Thoracic aorta (tissue), 2 donors: ENCODE measurements around the gene RHOF. TPM values are rescaled to one million over a fixed set of nuclear protein-coding genes. Genes with fewer than 3 reads are reported as not detected.
"Not testable (repeated sequence)": the region's sequence is repeated elsewhere in the genome, so short reads cannot be mapped to it uniquely, and the experiment has no call there.

Source experiments
- ATAC-seq: fragments of 150-250 bp; one replicate; pipeline ENCODE4 v1.8.0; 2017; ENCODE audit warnings: low read depth; ENCODE audit not compliant: insufficient number of reproducible peaks, low FRiP score
- DNase-seq: peaks from one replicate; pipeline ENCODE4 v3.0.0-alpha.2; 2020; ENCODE audit warnings: low spot score
- H3K27ac ChIP-seq, 2 donors: fragments of 200-600 bp; sonication (generic); 1 replicate in 1 of 2; 2 replicates in 1 of 2; pipeline ENCODE4 v1.5.1; 2016; ENCODE audit warnings: mild to moderate bottlenecking in 2 of 2, moderate library complexity in 2 of 2
- H3K27me3 ChIP-seq: fragments of 200-600 bp; sonication (generic); replicated peaks from 2 replicates; pipeline ENCODE4 v1.6.0; 2016; ENCODE audit warnings: mild to moderate bottlenecking; ENCODE audit not compliant: insufficient read depth
- H3K36me3 ChIP-seq: fragments of 200-600 bp; sonication (generic); one replicate; pipeline ENCODE4 v1.5.1; 2016
- H3K4me1 ChIP-seq, 2 donors: fragments of 200-600 bp; sonication (generic); 1 replicate in 1 of 2; 2 replicates in 1 of 2; pipeline versions ENCODE4 v1.5.1 to v1.6.0; 2016; ENCODE audit warnings: low read depth in 2 of 2, mild to moderate bottlenecking in 1 of 2; ENCODE audit not compliant: control insufficient read depth in 1 of 2
- H3K4me3 ChIP-seq: fragments of 200-600 bp; sonication (generic); 2 replicates; pipeline ENCODE4 v1.5.1; 2016; ENCODE audit warnings: mild to moderate bottlenecking
- H3K9me3 ChIP-seq: fragments of 200-600 bp; sonication (generic); 2 replicates; pipeline ENCODE4 v1.5.1; 2016
- total RNA-seq, 2 donors: library from RNA; depleted of rRNA; stranded (reverse); fragments of >200 nt; gene quantifications; one replicate each; pipeline versions ENCODE4 v1.1.0 to v1.2.3, GENCODE V29; 2016
- TF ChIP-seq, protein P1 (sequence below): fragments of 200-600 bp; sonication (generic); IDR thresholded peaks from one replicate; pipeline ENCODE4 v1.5.1; 2019; ENCODE audit warnings: antibody characterized with exemption

RHOF gene
- total RNA-seq, 2 donors from 2014 or later, result 12.0 to 30.2 TPM

DNA sequence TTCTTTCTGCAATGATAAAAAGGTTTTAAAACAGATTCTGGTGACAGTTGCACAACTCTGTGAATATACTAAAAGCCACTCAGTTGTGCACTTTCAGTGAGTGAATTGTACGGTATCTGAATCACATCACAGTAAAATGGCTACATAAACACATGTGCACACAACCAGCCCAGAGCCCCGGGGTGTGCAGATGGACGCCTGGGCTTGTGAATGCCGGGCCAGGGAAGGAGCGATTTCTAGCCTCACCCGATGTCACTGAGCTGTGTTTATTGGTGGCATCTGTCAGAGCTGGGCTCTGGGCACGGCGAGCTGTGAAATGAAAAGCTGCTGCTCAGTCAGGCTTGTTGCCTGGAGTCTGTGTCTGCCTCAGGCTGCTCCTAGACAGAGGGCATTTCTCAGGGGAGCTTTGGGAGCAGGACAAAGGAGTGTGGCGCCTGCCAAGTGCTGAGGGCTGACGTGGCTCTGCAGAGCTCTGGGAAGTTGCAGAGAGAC is 25.9 kb downstream of the RHOF start:
- ATAC-seq, result peak; percentile 57
- Histone ChIP-seq H3K9me3 (no peaks in the 10 kb centered on the region), H3K36me3 (no peaks in the 10 kb centered on the region), H3K27me3 (no peaks in the 10 kb centered on the region), H3K4me3 (no peak overlapping the region), H3K4me1 (peaks cover 11 to 31% of the 10 kb centered on the region in 2 donors), H3K27ac (peak overlapping the region; percentile 4 to 9)
- TF ChIP-seq, protein P1, sequence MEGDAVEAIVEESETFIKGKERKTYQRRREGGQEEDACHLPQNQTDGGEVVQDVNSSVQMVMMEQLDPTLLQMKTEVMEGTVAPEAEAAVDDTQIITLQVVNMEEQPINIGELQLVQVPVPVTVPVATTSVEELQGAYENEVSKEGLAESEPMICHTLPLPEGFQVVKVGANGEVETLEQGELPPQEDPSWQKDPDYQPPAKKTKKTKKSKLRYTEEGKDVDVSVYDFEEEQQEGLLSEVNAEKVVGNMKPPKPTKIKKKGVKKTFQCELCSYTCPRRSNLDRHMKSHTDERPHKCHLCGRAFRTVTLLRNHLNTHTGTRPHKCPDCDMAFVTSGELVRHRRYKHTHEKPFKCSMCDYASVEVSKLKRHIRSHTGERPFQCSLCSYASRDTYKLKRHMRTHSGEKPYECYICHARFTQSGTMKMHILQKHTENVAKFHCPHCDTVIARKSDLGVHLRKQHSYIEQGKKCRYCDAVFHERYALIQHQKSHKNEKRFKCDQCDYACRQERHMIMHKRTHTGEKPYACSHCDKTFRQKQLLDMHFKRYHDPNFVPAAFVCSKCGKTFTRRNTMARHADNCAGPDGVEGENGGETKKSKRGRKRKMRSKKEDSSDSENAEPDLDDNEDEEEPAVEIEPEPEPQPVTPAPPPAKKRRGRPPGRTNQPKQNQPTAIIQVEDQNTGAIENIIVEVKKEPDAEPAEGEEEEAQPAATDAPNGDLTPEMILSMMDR, result no peak
- DNase-seq, result no peak

DNA sequence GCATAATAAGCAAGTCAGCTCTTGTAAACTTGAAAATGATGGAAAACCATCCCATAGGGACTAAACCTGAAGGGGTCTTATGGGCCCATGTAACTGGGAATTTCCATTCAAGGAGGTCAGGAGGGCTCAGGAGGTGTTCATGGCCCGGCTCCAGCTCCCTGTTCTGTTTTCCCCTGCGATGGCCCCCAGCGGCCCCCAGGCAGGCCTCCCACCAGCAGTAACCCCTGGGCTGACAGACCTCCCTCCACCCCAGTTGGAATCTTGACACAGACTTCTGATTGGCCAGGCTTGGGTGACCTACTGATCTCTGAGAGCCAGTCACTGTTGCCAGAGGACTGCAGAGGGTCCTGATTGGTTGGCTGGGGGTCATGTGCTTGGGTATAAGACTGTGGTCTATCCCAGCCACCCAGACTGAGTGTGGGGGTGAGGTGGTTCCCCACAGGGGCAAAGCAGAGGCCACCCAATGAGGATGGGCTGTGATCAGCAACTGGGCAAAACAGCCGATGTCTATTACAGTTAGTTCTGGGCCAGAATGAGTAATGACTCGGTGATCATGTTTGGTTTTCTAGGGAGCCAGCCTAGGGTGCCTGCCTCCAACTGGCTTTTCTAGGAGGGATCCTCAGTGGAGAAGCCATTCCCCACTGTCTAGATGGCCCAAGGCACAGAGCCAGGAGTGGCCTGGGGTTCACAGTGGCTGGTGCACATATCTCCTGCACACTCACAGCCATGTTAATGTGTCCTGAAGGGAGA is 27.0 kb downstream of the RHOF start:
- TF ChIP-seq, protein P1, result no peak
- ATAC-seq, result no peak
- Histone ChIP-seq H3K4me1 (peaks cover 11 to 42% of the 10 kb centered on the region in 2 donors), H3K4me3 (no peak overlapping the region), H3K36me3 (no peaks in the 10 kb centered on the region), H3K27me3 (no peaks in the 10 kb centered on the region), H3K27ac (no peak overlapping the region), H3K9me3 (no peaks in the 10 kb centered on the region)
- no peak for DNase-seq

DNA sequence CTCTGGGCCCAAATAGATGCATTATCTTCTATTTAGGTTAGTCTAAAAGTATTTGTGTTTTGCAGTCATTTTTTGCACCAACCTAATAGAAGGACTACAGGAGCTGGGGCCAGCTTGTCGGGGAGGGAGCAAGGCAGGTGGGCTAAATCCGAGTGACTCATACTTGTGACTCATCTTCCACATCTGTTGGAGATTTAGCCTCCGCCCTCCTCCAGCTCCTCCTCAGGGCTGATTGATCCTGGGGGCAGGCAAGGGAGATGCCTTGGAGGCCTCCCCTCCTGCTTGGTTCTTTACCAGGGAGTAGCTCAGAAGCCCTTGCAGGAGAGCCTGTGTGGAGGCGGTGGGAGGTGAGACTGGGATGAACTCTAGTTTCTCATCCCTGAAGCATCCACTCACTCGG is 27.9 kb downstream of the RHOF start:
- ATAC-seq, result no peak
- H3K4me1 ChIP-seq, result peaks cover 11 to 43% of the 10 kb centered on the region in 2 donors
- H3K36me3 ChIP-seq, result no peaks in the 10 kb centered on the region
- no peaks in the 10 kb centered on the region for H3K9me3 ChIP-seq
- H3K4me3 ChIP-seq, result no peak overlapping the region
- H3K27me3 ChIP-seq, result no peaks in the 10 kb centered on the region
- TF ChIP-seq, protein P1, result no peak
- no peak for DNase-seq
- H3K27ac ChIP-seq, result no peak overlapping the region

DNA sequence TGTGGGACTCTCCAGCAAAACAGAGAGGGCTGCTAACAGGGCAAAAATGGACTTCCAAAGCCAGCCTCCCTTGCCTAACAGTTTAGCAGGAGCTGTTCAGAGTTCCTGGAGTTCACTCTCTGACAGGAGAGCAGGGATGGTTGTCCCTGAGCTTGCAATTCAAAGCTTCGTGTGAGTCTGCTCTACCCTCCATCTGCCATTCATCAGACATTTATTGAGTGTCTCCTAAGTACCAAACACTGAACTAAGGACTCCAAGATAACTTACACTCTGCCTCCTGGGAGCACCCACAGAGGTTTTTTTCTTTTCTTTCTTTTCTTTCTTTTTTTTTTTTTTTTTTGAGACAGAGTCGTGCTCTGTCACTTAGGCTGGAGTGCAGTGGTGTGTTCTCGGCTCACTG is 28.7 kb downstream of the RHOF start:
- DNase-seq, result no peak
- H3K4me3 ChIP-seq, result no peak overlapping the region
- no peaks in the 10 kb centered on the region for H3K27me3 ChIP-seq
- no peaks in the 10 kb centered on the region for H3K9me3 ChIP-seq
- ATAC-seq, result no peak
- H3K27ac ChIP-seq, result no peak overlapping the region
- TF ChIP-seq, protein P1, result no peak
- H3K36me3 ChIP-seq, result no peaks in the 10 kb centered on the region
- H3K4me1 ChIP-seq, result peaks cover 11 to 43% of the 10 kb centered on the region in 2 donors

DNA sequence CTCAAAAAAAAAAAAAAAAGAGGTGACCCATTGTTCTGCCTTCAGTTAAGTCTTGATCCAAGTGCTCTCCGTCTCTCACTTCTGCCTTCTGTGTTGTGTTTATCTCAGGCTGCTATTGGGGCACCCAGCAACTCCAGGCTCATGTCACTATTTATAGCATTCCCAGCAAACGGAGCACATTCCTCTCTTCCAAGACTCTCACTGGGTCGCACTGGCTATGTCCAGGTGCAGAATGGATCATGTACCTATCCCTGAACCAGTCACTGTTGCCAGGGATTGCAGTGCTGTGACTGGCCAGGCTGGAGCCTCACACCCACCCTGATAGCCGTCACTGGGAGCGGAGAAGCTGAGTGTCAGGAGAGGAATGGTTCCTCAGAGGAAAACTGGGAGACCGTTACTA is 31.2 kb downstream of the RHOF start:
- DNase-seq, result no peak
- Histone ChIP-seq H3K36me3 (no peaks in the 10 kb centered on the region), H3K4me1 (peaks cover 0 to 25% of the 10 kb centered on the region in 2 donors), H3K9me3 (no peaks in the 10 kb centered on the region), H3K4me3 (no peak overlapping the region), H3K27ac (no peak overlapping the region), H3K27me3 (no peaks in the 10 kb centered on the region)
- ATAC-seq, result no peak
- TF ChIP-seq, protein P1, result no peak

DNA sequence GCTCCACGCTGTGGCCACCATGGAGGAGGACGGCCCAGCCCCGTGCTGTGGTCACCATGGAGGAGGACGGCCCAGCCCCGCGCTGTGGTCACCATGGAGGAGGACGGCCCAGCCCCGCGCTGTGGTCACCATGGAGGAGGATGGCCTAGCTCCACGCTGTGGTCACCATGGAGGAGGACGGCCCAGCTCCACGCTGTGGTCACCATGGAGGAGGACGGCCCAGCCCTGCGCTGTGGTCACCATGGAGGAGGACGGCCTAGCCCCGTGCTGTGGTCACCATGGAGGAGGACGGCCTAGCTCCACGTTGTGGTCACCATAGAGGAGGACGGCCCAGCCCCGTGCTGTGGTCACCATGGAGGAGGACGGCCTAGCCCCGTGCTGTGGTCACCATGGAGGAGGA is 35.0 kb downstream of the RHOF start:
- not testable (repeated sequence) for H3K4me3 ChIP-seq, H3K27me3 ChIP-seq, H3K27ac ChIP-seq, H3K36me3 ChIP-seq, H3K9me3 ChIP-seq, ATAC-seq, DNase-seq
- peaks cover 7 to 28% of the 10 kb centered on the region in 2 donors for H3K4me1 ChIP-seq
